HG03196 (cell line): ENCODE results near the gene HSD17B14.

Experiments used
- ATAC-seq: cut with Tn5 transposase; IDR thresholded peaks from one replicate; pipeline ENCODE4 v1.9.1; 2021; ENCODE audit not compliant: unreplicated experiment

The HSD17B14 gene

DNA sequence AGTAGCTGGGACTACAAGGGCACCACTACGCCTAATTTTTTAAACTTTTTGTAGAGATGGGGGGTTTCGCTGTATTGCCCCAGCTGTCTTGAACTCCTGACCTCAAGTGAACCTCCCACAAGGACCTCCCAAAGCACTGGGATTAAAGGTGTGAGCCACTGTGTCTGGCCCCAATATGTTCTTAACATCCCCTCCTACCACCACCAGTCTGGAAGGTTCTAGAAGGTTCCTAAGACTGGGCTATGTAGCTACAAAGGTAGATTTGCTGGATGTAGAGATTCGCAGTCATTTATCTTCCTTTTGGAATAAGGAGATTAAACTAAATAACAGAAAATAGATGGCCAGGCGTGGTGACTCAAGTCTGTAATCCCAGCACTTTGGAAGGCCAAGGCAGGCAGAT is 5.3 kb downstream of the HSD17B14 start:
- no peak for ATAC-seq

DNA sequence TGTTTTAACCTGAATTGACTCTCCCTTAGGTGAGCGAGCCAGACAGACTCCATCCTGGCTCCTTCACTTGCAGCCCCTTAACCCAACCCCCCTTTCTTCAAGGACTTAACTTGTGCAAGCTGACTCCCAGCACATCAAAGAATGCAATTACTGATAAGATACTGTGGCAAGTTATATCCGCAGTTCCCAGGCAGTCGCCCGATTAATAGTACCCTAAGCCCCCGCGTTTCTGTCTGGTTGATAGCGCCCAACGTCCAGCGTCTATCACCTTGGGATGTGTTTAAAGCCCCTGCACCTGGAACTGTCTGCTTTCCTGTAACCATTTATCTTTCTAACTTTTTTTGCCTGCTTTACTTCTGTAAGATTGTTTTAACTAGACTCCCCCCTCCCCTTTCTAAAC is 6.2 kb downstream of the HSD17B14 start:
- no peak for ATAC-seq

DNA sequence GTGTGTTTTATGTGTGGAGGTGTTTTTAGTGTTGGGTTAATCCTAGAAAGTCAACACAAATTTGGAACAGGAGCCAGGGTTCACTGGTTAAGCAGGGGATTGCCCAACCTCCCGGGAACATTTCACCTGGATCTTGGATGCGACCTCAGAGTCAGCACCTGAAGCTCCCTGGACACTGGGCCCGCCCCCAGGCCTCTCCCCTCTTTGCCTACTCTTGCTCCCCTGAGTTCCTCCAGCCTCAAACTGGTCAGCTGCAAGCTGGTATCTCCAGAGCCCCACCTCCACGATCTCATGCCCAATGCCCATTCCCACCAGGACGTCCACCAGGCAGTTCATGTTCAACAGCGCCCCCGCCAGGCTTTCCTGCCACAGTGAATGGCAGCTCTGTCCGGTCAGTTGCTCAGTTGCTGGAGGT is 9.7 kb downstream of the HSD17B14 start:
- ATAC-seq = no peak

GRCh38 chr19:48822514-48822913 is 13.8 kb downstream of the HSD17B14 start:
- no peak for ATAC-seq

DNA sequence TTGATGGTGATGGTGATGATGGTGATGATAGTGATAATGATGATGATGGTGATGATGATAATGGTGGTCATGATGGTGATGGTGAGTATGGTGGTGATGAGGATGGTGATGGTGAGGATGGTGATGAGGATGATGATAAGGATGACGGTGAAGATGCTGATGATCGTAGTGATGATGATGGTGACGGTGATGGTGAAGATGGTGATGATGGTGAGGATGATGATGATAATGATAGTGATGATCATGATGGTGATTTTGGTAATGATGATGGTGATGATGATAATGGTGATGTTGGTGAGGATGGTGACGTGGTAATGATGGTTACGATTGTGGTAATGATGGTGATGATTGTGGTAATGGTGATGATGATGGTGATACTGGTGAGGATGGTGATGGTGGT is 14.7 kb downstream of the HSD17B14 start:
- no peak for ATAC-seq

DNA sequence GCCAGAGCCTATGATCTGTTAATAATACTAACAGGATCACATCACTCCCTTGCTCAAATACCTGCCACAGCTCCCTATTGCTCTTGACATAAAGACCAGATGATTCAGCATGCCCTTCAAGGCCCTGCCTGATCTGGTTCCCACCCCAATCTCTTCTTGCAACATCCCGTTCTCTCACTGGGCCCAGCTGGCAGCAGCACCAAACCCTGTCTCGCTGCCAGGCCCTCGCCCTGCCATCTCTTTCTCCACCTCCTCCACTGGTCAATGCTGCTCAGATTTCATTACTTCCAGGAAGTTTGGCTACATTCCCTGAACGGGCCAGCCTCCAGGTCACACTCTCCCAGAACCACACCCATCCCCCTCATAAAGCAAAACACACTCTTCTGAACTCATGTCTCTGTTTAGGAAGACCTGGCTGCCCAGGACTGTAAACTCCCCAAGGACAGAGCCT is 16.9 kb downstream of the HSD17B14 start:
- ATAC-seq = no peak

DNA sequence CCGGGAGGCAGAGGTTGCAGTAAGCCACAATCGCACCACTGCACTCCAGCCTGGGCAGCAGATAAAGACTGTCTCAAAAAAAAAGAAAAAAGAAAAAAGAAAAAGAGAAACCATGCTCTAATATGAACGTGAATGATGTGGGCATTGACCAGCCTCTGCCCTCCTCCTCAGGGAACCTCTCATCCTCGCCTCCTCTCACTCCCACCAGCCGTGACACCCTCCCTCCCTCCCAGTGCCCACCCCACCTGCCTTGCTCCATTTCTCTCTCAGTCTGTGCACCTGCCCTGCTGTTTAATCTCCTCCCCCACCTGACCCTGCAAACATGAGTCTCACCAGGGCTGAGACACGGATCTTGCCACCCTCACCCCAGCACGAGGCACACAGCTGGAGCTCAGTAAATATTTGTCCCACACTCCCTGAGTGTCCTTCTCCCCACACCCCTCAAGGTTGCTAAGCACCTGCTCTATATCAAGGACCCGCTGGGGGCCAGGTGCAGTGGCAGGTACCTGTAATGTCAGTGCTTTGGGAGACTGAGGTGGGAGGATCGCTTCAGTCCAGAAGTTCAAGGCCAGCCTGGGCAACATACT is 18.0 kb downstream of the HSD17B14 start:
- ATAC-seq = no peak

GRCh38 chr19:48817585-48818124 is 18.6 kb downstream of the HSD17B14 start:
- ATAC-seq = no peak

DNA sequence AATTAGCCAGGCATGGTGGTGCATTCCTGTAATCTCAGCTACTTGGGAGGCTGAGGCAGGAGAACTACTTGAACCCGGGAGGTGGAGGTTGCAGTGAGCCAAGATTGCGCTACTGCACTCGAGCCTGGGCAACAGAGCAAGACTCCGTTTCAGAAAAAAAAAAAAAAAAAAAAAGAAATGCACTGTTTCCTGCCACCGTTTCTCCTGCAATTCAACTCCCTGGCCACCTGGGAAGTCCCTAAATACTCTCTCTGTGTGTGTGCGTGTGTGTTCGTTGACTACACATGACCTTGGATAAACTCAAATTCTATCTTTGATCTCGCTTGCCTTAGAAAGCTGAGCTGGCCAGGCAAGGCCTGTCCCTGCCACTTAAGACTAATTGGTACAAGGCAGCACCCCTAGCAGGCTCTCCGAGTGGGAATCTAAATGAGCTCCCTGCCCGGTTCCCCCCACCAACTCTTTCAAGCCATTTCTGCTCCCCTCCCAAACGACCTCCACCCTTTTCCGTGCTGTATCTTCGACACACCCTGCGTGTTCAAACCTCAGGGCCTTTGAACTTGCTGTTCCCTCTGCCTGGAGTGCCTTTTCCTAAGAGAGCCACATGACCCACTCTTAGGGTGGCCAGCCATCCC is 20.3 kb downstream of the HSD17B14 start:
- no peak for ATAC-seq

GRCh38 chr19:48814895-48815294 is 21.4 kb downstream of the HSD17B14 start:
- ATAC-seq = no peak

DNA sequence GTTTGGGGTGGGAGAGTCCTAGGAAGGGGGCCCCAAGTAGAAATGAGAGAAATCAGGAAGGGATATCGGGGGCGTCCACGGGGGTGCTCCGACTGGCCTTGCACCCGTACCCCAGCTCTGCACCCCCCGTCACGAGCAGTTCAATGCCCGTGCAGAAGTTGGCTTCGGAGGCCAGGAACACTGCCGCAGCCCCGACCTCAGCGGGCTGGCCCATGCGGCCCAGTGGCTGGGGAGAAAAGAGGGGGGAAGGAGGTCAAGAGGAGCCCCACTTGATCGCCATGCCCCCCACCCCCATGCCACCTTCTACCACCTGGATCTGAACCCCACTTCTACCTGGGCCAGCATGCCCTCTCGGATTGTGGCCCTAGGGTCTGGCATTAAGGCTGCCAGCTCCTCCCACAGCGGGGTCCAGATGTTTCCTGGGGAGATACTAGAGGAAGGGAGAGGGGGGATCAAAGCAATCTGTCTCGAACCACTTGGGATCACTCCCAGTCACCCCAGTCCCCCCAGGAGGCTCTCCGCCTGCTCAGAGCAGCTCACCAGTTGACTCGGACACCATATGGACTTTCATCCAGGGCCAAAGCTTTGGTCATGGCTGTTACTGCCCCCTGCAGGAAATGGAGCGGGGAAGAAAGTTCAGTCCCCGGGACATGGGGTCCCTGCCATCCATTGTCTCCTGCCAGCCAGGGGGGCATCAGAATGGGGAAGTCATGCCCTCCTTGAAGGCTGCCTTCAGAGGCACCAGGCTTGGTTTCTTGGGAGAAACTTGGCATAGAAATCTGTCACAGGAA is 23.0 kb downstream of the HSD17B14 start:
- no peak for ATAC-seq

GRCh38 chr19:48812094-48812929 is 24.0 kb downstream of the HSD17B14 start:
- ATAC-seq = peak; percentile 40

GRCh38 chr19:48810151-48810550 is 26.1 kb downstream of the HSD17B14 start:
- no peak for ATAC-seq

GRCh38 chr19:48807590-48808308 is 28.5 kb downstream of the HSD17B14 start:
- no peak for ATAC-seq

GRCh38 chr19:48806818-48807589 is 29.3 kb downstream of the HSD17B14 start:
- no peak for ATAC-seq

GRCh38 chr19:48806518-48806817 is 29.8 kb downstream of the HSD17B14 start:
- ATAC-seq = no peak

GRCh38 chr19:48805452-48805851 is 30.8 kb downstream of the HSD17B14 start:
- ATAC-seq = no peak

- ATAC-seq = no peak
Measured at GRCh38 chr19:48804496-48804895, 31.8 kb downstream of the HSD17B14 start.

- no peak for ATAC-seq
Measured at GRCh38 chr19:48802623-48803022, 33.7 kb downstream of the HSD17B14 start.
